Stimulated activated naive CD8-positive, alpha-beta T cell treated with anti-CD3 and anti-CD28 coated beads, Interleukin-15, Interleukin-2, amounts not matched to agents 100 U/mL and 50 U/mL, for 24 hours (primary cell): ENCODE results near the gene HOXC12.

Experiments used
- ATAC-seq: fragments of 150-1000 bp; cut with Tn5 transposase; one replicate; pipeline ENCODE4 v1.10.0; 2021
- DNase-seq: peaks from one replicate; pipeline ENCODE4 v3.0.0; 2021

The HOXC12 gene

DNA sequence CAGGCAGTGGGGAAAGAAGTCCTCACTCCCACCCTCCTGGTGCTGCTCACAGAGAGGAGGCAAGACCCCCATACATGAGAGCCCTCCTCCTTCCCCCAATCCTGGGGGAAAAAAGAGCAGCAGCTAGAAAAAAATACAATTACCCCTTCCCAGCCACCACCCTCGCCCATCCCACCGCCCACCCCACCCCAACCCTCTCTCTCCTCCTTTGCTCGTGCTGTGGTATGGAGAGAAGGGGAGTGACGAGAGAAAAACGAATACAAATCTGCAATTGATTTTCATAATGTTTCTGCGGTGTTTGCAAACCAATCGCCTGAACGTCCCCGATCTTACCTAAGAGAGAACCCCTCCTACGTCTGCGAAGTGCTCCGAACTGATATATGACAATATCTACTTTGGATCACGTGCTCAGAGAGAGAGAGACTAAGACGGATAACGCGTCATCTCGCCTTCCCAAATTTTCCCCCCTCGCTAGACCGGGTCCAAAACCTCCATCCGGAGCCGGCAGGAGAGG is 18.1 kb downstream of the HOXC12 start, which contains the start of gene HOXC11:
HOXC11 (plus strand) TSS at position 405 of the 514 bp plus-strand sequence. CDS start 116 bp downstream, outside the sequence.
- DNase-seq = no peak
- no peak for ATAC-seq

DNA sequence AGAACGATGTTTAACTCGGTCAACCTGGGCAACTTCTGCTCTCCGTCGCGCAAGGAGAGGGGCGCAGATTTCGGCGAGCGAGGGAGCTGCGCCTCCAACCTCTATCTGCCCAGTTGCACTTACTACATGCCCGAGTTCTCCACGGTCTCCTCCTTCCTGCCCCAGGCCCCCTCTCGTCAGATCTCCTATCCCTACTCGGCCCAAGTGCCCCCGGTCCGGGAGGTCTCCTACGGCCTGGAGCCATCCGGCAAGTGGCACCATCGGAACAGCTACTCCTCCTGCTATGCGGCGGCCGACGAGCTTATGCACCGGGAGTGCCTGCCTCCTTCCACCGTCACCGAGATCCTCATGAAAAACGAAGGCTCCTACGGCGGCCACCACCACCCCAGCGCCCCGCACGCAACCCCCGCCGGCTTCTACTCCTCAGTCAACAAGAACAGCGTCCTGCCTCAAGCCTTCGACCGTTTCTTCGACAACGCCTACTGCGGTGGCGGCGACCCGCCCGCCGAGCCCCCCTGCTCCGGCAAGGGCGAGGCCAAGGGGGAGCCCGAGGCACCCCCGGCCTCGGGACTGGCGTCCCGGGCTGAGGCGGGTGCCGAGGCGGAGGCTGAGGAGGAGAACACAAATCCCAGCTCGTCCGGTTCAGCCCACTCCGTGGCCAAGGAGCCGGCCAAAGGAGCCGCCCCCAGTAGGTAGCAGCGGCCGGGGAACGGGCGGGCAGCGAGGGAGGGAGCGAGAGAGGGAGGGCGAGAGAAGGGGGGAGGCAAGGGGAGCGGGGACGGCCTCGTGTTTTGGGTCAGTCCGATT is 18.7 kb downstream of the HOXC12 start:
- ATAC-seq (no peak), DNase-seq (no peak)

DNA sequence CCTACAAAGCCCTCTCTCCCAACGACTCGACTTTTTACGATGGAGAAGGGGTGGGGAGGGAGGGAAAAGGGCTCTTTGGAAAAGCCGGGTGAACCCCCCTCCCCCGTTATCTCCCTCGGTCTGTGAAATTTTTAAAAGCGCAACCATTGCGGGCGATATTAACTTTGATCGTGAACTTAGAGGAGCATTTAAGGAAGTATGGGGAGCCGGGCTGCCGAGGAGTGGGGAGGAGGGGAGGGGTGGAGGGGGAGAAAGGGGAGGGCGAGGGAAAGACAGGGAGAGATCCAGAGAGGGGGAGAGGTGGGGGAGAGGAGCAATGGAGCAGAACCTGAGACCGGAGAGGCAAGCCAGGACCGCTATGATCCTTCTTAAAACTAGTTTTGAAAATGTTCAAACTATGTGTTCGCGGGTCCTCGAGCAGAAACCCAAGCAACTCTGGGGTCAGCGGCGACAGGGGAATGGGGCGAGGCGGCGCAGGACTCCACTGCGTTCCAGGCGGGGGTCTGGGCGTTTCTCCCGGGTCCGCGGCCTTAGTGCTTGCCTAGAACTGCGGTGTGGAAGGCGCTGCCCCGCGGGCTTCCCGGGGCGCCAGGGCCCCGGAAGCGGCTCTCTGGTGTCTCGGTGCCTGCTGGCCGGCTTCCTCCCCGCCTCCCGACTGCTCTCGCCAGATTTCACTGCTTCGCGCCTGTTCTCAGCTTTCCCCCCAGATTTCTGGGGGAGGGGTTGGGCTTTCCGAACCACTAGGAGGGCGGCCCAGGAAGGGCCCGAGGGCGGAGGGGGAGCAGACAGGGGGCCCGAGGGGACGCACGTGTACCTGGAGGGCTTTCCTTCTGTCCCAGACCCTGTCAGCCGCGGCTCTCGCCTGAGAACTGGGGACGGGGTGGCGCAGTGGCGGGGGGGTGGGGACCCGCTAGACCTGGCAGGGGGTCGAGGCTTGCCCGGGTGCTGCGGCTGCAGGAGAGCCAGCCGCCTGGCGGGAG is 19.7 kb downstream of the HOXC12 start, which contains the start of gene HOTAIR:
HOTAIR (minus strand) TSS at position 871 of the 980 bp plus-strand sequence.
- ATAC-seq (no peak), DNase-seq (no peak)

DNA sequence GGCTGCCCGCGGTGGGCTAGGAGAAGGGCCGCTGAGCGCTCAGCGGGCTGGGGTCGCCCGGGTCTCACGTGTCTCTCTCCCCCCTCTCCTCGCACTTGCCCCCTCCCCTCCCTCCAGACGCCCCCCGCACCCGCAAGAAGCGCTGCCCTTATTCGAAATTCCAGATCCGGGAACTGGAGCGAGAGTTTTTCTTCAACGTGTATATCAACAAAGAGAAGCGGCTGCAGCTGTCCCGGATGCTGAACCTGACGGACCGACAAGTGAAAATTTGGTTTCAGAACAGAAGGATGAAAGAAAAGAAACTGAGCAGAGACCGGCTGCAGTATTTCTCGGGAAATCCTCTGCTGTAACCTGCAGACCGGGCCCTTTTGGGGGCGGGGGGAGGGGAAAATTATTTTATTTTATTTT is 20.4 kb downstream of the HOXC12 start:
- ATAC-seq (no peak), DNase-seq (no peak)

DNA sequence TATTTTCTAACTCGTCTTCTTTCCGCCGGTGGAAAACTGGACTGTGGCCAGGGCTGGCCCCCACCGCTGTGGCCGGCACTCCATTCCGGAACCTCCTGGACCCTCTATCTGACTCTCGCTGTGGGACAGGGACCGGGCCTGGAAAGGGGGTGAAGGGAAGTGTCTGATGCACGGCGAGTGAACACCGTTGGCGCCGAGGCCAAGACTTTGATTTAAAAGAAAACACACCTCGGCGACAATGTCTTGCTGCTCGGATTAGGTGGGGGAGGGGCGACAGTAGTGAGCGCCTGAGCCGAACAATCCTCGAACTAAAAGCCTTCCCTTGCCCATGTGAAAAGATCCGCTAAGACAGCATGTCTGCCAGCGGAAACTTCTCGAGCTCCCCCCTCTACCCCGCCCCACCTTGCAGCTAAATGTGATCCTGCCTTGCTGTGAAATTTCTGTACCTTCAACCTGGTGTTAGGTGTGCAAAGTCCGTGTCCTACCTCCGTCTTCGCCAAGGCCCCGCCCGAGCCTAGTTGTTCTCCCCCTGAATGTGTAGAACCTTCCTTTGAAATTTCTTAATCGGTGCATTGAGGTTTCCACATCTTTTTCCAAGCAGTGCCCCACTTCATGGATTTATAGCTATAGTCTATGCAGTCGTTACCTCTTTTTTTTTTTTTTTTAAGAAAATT is 20.9 kb downstream of the HOXC12 start:
- no peak for ATAC-seq

DNA sequence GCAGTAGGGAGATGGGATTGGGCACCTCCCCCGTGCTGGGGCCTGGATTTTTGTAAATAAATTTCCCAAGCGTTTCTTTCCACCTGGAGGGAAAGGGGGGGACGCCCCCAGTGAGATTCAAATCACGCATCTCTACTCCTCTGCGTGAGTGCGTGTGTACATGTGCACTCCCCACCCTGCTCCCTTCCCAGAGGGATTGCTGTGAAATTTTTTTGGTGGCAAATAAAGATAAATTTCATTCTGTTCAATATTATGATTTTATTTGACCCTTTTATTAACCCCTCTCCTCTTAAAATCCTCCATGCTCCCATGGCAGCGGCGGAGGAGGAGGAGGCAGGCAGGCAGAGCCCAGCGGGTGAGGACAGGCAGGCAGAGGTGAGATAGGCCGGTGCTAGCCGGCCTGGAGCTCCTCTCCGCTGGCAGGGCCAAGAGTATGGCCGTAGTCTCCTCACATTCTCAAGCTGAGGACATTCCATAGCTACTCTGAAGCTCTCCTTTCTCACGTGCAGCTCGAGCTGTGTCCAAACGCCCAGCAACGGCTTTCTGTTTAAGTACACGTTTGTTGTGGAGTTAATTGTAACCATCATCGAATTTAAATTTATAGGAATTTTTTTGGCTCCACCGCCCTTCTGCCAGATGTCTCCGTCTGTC is 21.6 kb downstream of the HOXC12 start:
- DNase-seq = no peak
- no peak for ATAC-seq

More for the DNA sequence above, 20.9 kb downstream of the HOXC12 start:
- DNase-seq = no peak

DNA sequence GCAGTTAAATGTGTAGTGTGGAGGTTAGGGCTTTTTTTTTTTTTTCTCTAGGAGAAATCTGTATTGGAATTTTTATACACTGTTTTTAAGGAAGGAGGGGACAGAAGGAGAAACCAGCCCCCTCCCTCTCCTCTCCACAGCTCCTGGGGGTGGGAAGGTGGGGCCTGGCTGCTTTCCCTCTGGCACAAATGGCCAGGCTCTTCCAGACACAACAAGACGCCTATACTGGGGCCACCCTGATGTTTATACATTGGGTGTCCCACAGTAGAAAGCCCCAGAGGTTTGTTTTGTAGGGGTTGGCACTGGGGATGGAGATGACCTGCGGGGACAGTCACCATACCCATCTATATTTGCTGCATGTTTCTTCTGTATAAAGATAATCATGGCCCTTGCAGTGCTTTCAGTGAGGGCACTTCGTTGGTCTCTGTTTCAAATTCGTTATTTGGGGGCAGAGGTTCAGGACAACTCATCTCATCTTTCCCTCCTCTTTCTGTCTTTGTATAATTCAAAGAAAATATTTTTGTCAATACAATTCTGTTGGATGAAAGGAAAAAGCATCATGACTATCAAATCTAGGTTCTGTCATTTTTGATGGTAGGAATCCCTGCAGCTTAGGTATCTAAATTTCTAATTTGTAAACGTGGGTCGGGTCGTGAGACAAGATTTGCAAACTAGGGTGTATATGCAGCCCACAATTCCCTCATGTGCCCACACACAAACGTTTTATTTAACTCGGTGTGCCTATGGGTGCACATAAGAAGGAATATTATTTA is 22.3 kb downstream of the HOXC12 start:
- DNase-seq (no peak), ATAC-seq (no peak)

DNA sequence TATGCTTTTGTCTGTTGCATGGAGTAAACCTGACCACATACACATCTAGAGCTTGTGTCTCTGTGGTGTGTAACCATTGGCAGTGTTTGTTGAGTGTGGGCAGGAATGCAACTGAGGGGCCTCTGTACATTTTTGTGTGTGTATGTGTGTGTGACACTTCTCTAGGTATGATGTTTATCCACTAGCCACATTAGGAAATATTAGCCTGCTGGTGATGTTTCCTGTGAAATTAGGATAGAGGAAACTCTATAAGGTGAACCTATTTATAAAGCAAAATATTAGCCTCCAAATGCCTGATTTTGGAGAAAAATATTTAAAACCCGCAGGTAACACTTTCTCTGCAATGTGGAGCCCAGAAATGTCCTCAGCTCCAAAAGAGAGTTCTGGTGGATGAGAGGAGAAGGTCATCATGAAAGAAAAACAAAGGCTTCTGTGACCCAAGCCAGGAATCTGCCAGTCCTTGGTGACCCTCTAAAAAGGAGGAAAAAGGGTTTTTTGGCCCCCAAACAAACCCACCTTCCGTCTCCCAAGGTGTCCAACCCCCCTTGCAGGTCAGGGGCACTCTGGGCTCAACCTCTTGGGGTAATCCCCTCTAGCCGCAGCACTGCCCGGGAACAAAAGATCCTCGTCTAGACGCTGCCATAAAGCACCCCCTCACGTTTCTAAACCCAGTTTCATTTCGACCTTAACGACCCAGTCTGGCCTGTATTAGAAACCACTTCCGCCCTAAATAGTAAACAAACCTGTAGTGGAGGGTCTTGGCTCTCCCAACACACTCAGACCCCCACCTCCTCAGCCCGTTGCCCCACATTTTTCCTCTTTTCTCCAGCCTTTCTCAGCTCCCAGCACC is 23.1 kb downstream of the HOXC12 start:
- ATAC-seq (no peak), DNase-seq (no peak)

DNA sequence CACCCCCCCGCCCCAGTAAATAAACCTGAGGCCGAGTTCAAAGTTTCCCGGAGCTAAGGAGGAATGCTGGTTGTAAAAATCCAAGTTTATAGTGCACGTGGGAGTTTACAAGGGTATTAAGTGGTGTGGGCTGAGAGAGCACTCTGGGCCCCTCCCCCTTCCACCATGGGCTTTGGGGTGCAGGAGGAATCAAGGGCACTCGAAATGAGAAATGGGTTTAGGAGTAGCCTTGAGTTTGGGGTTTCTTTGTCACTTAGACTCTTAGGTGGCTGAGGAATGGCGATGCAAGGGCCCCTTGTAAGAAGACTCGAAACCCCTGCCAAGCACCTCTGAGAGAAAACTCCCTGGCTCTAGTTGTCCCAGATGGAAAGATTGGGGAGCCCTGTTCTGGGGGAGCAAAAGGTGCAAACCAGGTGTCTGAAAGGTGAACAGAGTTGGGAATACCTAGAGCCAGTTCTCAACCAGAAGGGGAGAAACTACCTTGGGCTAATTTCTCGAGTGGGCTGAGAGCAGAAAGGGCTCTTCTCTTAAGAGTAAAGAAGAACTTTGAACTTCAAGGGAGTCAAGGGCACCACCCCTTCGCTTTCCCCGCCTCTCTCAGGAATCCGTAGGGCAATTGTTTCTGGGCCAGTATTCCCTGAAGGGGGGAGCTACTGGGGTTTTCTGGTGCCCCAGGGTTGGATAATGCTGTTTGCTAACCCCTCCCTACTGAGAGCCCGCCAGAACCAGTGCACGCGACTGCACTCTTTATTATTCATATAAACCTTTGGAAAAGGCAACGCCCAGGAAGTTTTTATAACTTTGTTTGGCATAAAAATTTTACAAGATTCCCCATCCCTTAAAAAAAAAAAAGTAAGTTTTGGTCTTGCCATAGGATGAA is 24.0 kb downstream of the HOXC12 start:
- ATAC-seq = no peak

DNA sequence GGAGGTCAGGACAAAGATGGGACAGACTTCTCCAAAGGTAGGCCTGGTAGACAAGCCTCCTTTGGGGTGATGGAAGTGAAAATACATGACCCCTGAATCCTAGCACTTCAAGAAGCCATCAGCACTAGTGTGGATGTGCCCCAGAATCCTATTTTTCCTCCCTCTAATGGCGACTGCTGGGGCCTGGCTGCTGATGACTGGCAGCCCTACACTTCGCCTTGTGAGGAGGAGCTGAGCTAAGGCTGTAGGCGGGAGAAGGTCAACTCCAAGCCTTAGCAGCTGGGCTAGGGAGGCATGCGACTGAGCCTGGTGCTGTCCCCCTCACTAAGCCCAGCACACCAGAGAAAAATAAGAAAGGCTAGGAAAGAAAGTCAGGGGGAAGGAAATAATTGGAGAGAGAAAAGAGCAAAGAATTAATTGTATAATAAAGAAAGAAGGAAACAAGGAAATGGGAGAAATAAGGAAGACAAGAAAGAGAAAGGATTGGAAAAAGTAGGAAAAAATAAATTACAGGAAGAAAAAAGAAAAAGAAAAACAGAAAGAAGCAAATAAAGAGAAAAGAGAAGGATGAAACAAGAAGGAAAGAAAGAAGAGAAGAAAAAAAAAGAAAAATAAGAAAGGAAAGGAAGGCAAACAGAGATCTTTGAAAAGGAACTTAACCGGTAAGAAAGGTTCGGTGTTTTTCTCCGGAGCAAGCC is 25.6 kb downstream of the HOXC12 start:
- DNase-seq = no peak

More for the DNA sequence above, 24.0 kb downstream of the HOXC12 start:
- DNase-seq = no peak

DNA sequence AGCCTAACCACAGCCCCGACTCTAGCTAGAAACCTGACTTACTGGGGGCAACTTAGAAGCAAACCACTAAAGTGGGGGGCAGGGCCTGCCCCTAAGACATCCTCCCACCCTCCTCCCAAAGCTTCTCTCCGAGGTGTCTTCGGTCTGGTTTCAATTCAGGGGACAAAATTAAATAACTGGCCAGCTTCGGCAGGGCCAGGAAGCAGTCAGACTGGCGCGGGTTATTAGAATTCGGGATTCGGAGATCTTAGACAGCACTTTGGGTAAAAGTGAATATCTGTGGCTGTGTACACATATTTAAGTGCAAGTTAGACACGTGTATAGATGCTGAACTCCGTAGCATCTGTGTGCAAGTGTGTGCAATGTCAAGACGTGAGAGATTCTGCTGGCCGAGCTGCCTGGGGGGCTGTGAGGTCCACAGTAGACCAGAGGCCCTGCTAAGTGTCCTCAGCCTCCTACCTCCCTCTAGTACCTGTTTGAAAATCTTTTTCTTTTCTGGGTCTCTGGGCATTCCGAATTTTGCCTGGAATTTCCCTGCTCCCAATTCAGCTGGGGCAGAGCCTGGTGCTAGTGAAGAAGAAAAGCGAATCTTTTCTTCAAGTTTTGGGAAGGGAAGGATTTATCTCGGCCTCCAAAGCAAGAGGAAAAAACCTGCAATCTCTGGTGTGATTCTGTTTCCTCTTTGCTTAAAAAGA is 26.2 kb downstream of the HOXC12 start:
- ATAC-seq (no peak), DNase-seq (no peak)

More for the DNA sequence above, 25.6 kb downstream of the HOXC12 start:
- ATAC-seq = no peak

DNA sequence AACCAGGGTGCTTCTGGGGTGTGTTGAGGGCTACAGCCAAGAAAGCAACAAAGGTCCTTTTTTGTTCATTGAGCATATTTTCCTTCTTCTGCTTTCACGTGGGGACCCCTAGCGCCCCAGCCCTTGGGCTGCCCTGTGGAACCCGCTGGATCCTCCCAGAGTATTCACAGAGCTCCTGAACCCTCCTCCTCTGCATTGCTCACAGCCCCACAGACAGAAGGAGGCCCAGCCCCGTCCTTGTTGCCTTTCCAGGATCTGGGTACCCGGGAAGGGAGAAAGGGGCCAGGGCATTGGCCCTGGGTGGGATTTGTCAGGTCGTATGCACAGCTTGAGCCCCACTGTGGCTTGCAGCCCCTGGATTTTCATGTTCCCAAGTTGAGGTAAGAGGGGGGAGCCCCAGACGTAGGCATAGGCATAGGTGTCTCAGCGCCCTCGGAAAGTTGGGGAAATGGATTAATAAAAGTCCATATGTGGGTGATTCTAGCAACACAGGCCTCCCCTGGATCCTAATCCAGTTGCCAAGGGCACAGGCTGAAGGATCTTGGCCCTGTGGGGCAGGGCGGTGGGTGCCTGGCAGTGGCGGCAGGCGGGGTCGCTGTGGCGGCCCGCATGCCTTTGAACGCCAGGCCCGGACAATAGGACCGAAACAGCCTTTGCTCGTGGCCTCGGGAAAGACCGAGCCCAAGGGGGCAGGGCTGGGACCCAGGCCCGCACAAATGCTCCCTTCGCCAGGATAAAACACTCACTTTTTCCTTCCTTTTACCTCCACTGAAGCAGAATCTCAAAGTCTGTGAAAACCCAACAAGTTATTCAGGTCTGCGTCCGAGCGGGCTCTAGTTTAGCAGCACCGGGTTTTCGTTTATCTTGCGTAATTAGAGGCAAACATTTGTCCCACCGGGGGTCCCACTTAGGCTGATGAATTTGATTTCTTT is 27.2 kb downstream of the HOXC12 start:
- ATAC-seq (no peak), DNase-seq (no peak)

DNA sequence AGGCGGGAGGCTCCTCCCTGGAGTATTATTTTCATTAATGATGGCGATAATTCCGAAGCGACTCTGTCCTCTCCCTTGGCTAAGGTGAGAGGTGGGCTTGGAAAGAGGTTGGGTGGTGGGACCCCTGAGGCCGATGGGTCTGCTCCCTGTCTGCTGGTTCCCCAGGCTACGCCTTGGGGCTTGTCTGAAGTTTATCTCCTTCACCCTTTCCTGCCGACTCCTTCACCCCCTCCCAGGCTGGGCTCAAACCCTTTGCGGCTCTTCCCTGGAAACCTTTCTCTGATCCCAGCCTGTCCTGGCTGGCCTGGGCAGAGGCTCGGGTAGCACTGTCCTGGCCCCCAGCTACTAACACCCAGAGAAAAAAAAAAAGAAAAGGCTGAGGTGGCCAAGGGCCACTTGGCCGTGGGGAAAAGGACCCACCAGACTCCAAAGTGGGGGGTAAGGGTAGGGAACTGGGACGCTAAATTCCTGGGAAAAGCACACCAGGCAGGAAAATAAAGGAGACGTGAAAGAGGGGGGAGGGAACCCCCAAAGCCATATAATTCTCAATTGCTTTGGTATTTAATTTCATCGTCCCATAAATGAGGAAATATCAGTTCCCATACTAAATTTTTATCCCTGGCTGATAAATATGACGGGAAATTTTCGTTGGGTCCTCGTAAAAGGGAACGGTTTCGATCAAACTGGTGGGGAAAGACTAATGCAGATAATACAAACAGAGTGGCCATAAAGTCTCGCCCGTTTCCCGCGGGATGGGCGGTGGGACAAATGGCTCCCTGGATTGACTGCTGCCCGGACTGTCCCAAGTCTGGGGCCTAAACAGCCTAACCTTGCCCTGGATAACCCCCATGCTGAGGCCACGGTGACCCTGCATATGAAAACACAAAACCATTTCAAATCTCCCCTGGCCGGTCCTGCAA is 28.2 kb downstream of the HOXC12 start:
- ATAC-seq = no peak
- DNase-seq = no peak

DNA sequence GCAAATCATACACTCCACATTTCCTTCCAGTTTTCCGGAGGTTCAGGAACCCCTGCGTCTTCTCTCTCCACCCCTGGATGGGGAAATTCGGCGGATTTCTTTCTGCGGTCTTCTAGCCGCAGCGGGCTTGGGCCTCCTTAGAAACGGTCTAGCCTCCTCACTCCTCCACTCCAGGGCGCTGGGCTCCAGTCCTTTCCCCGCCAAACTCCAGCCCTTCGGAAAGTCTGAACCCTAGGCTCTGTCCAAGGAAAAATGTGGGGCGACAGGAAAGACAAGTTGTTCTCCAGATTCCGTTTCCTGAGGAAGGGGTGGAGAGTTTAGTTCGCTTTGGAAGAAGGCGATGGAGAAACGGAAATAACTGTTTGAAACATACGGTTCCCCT is 28.9 kb downstream of the HOXC12 start:
- DNase-seq = no peak
- no peak for ATAC-seq

DNA sequence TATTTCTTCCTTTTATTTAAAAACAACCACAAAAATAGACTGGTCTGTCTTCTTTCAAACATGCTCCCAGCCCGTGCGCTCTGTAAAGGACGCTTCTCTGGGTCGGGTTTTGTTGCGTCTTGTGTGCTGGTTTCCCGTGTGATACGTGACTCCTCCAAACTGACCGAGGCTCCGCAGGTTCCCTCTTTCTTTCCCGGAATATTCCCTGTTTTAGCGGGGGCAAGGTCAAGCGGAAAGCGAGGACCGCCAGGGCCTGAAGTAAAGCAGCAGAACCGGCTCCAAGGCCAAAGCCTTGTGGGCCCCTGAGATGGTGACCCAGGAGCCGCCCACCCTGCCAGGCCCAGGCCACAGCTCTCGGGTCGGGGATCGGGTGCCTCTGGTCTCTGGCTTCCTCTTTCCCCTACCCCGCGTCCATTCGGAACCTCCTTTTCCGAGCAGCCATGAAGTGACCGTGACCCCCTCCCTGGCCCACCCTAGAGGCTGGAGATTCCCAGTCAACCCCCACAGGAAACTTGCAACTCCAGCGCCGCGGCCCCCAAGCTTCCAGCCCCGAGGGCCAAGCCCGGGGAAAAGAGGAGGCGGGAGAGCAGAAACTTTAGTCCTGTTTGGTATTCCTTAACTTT is 29.4 kb downstream of the HOXC12 start:
- ATAC-seq = no peak
- DNase-seq = no peak
